DMS153 treated with DMSO at 0.1 percent for 48 hours (cell line): Measurements from ENCODE around the gene ANO8.
A peak's percentile ranks its signal among the peaks of the same experiment; 100 is the strongest.
"Not testable (repeated sequence)": the region's sequence is repeated elsewhere in the genome, so short reads cannot be mapped to it uniquely, and the experiment has no call there.

Experiments used
- DNase-seq: peaks from one replicate; lab custom pipeline; 2025; ENCODE audit not compliant: unreplicated experiment; lab: John Stamatoyannopoulos, UW

Gene ANO8

DNA sequence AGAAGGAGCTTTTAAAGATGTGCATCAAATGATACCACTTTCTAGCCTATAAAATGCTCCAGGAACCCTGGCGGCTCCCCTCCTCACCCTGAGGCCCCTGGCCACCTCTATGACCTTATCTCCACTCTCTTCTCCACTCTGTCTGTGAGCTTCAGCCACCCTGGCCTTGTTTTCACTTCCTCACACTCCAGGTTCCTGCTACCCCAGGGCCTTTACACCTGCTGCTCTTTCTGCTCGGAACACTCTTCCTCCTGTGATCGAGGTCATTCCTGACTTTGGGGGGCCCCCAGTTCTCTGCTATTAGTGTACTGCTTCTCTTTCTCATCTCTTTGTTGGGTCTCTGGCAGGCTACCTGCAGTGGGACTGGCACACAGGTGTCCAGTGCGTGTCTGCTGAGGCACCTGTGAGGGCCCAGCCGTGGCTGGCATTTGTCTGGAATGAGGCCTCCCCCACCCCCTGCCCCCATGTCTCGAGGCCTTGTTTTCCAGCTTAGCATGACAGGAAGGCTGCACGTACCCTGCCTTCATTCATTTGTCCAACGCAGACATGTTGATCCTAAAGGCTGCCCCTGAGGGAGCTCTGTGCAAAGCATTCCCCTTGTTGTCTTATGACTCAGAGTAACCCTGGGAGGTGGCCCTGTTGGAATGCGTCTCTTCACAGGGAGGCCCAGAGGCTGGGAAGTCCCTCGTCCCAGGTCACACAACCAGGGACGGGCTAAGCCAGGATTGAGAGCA lies 23.0 kb downstream of the ANO8 start:
- DNase-seq = no peak

GRCh38 chr19:17309965-17310461 lies 24.6 kb downstream of the ANO8 start:
- DNase-seq = no peak

DNA sequence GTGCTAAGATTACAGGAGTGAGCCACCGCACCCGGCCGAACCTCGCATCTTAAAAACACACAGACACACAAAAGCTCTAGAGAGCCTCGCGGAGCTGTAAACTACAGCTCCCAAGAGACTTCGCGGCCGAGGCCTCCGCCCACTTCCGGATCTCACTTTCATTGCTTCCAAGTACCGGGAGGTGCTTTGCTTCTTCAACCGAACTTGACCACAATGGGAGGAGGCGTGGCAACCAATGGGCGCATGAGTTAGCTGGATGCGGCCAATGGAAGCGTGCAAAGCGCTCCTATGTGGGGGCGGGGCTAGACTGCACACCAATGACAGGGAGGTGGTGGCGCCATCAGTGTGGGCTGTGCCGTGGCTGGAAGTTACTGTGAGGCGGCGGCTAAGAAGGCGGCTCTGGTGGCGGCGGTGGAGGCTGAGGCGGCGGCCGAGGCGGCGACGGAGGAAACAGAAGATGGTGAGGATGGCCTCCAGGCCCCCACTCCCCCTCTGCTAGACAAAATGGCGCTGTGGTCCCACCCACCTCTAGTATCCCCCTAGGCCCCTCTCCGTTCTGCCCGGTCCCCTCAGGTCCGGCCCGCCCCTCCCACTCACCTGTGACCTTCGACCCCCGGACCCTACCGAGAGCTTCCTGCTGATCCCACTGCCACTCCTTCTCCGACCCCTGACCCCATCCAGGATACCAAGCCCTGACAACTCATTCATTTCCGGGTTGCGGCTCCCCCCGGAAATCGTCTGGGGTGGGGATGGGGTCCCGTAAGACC lies 25.3 kb downstream of the ANO8 start, which contains the start of gene DDA1:
Gene DDA1, plus strand, starts transcription at position 366 of the 767 bp plus-strand sequence. Its CDS starts 92 bp downstream, at position 458.
- peak; percentile 99 for DNase-seq

DNA sequence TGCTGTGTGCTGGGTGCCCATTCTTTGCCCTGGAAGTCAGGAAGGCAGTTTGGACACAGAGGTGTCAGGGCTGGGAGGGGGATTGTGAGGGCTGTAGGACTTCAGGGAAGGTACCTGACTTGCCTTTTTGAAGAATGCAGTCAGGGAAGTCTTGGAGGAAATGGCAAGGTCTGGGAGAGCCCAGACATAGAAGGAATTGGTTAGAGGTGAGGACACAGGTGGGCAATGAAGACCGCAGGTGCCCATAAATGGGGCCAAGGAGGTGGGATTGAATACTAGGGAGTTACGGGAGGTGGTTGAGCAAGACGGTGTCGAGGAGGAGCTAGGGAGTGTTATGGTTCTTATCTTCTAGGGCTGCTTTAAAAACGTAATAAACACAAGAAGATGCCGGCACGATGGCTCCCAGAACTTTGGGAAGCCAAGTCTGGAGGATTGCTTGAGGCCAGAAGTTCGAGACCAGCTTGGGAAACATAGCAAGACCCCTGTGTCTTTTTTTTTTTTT lies 26.7 kb downstream of the ANO8 start:
- no peak for DNase-seq

- no peak for DNase-seq
Observed at GRCh38 chr19:17306285-17306714, 28.4 kb downstream of the ANO8 start.

GRCh38 chr19:17305517-17306284 lies 29.0 kb downstream of the ANO8 start, which contains the start of gene MRPL34:
TSS of gene MRPL34 (plus strand) at chr19:17305872. CDS start at chr19:17305893, 21 bp downstream.
- DNase-seq = peak; percentile 98

DNA sequence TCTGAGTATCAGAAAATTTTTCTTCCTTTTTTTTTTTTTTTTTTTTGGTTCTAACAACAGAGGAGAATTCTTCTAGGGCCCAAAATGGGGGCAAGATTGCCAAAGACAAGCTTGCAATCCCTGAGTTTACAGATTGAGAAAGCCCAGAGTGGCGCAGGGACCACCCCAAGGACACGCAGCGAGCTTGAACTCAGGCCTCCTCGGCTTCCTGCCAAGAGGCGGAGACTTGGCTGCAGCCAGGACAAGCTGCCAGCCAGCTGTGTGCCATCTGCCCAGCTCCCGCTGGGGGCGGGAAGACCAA lies 29.5 kb downstream of the ANO8 start:
- no peak for DNase-seq

DNA sequence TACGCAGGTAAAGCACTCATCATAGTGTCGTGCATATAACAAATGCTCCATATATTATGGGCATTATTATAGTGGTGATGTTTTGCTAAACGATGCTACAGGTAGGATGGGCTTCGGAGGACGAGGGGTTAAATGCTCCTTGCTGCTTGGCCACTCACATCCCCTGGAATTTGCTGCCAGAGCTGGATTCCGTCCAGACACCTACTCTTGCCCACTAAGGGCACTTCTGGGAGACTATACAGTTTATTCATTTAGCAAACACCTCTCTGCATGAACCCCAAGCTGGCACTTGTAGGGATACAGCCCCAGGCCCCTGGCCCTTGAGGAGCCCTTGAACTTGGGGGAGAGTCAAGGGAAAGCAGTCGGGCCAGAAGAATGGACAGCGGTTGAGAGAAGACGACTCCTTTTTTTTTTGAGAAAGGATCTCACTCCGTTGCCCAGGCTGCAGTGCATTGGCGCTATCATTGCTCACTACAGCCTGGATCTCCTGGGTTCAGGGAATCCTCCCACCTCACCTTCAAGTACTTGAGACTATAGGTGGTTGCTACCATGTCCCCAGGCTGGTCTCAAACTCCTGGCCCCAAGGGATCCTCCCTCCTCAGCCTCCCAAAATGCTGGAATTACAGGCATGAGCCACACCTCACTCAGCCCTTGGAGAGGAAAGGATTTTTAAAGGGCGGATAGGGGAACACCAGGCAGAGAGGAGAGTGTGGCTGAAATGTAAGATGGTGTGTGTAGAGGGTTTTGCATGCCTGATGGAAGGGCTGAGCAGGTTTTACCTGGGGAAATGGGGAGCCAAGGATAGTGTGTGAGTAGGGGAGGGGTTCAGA lies 30.1 kb downstream of the ANO8 start:
- DNase-seq = no peak

GRCh38 chr19:17303940-17304267 lies 30.8 kb downstream of the ANO8 start:
- no peak for DNase-seq

DNA sequence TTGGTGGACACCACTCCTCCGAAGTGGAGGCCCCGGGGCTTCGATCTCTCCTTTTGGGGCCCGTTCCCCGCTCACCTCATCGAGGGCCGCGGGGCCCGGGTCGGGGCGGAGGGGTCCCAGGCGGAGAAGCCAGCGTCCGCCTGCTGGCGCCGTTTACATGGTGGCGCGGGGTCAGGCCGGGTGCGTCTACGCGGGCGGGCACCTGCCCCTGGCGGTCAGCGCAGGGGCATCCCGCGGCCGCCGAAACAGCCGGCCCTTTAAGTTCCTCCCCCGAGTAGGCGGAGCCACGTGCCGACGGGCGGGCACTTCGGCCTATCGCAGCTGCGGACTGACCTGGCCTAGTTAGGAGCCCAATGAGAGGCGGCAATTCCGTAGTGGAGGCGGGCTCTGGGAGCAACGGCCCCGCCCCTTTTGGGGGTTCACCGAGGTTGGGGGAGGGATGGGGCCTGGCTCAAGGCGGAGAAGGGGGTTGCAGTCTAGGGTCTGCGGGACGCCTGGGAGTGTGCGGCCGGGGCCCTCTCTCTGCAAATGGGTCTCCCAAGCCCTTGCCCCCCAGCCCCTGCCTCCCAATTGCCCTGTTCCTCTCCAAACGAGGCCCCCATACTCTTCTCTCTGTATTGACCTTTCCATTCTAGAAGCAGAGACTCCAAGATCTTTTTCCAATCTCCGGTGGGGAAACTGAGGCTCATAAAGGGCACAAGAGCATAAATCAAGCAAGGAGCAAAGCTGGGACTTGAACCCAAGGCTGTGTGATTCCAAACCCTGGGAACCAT lies 31.3 kb downstream of the ANO8 start, which contains the start of gene ABHD8:
Gene ABHD8, minus strand, starts transcription at position 259 of the 773 bp plus-strand sequence. CDS start 1,809 bp downstream, outside the sequence.
- peak; percentile 90 for DNase-seq

DNA sequence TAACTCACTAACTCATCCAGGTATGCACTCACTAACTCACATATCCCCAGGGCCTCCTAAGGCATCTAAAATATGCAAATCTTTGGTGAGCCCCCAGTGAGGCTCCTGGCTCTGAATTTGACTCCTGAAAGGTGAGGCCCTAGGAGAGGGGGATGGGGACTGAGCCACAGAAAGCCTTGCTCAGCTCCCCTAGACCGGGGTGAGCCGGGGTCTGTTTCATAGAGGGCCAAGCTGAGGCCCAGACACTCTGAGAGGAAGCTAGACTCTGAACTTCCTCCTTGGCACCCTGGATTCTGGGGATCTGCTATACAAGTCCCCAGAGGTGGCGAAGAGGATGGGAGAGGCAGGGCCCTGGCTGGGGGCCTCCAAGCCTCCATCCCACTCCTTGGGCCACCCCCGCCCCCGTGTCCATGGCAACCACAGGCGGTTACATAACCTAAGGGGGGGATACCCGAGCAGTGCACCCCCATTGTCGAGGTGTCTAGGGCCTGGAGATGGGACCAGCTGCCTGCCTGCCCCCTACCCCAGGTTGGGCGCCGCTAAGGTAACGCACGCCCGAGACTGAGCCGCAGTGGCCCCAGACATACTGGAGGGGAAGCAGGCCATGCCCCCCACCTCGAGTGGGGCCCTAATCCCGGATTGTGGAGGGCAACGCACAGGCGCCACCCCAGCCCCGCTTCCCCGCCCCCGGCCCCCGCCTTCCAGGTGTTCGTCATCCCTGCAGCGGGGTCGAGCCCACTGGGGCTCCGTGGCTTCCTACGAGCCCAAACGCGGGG lies 32.1 kb downstream of the ANO8 start:
- DNase-seq = no peak

GRCh38 chr19:17300992-17301619 lies 33.5 kb downstream of the ANO8 start:
- no peak for DNase-seq

DNA sequence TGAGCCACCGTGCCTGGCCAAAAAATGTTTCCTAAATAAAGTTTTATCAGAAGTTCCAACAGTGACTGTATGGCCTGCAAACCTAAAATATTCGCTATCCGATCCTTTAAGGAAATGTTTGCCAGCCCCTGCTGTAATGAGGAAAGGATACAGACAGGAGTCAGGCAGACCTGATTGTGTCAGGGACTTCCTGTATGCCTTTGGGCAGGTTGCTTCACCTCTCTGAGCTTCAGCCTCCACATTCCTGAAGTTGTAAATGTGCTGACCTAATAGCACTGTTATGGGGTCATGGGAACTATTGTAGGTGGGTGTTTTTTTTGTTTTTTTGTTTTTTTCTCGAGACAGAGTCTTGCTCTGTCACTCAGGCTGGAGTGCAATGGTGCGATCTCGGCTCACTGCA lies 37.7 kb downstream of the ANO8 start:
- DNase-seq = no peak

DNA sequence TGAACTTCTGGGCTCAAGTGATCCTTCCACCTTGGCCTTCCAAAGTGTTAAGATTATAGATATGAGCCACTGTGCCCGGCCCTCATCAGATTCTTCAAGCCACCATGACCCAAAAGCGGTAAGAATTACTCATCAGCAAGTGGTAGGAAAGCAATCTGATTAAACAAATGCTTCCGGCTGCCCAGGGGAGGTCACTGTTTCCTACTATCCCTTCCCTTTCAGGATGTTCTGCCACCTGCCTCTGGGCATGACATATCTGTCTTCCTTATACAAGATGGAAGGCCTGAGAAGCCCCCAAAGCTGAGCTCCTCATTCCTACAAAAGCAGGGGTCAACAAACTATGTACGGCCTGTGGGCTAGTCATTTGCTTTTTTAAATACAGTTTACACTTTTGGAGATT lies 38.4 kb downstream of the ANO8 start:
- no peak for DNase-seq

- DNase-seq = not testable (repeated sequence)
Observed at GRCh38 chr19:17295551-17295950, 39.1 kb downstream of the ANO8 start.

GRCh38 chr19:17294051-17294891 lies 40.4 kb downstream of the ANO8 start:
- DNase-seq = no peak

GRCh38 chr19:17293605-17294004 lies 41.0 kb downstream of the ANO8 start:
- DNase-seq = no peak
